Measurements from ENCODE around the gene JSRP1.

The JSRP1 gene

GRCh38 chr19:2214251-2214650 lies 42.0 kb downstream of the JSRP1 start:
- no peak for DNase-seq

- no peak for DNase-seq
Observed at GRCh38 chr19:2213799-2214198, 42.4 kb downstream of the JSRP1 start.

- DNase-seq: no peak
Observed at GRCh38 chr19:2212861-2213711, 43.1 kb downstream of the JSRP1 start.

GRCh38 chr19:2210987-2211740 lies 45.1 kb downstream of the JSRP1 start:
- no peak for DNase-seq

GRCh38 chr19:2210206-2210605 lies 46.0 kb downstream of the JSRP1 start:
- DNase-seq: no peak

GRCh38 chr19:2209408-2209807 lies 46.8 kb downstream of the JSRP1 start:
- DNase-seq: no peak

GRCh38 chr19:2208975-2209374 lies 47.2 kb downstream of the JSRP1 start:
- no peak for DNase-seq

GRCh38 chr19:2207991-2208860 lies 48.0 kb downstream of the JSRP1 start:
- no peak for DNase-seq

GRCh38 chr19:2207008-2207407 lies 49.2 kb downstream of the JSRP1 start:
- DNase-seq: no peak

- no peak for DNase-seq
Observed at GRCh38 chr19:2202366-2202765, 53.9 kb downstream of the JSRP1 start.
